ENCODE results near the gene PPP4C.

GRCh38 chr16:30084096-30084815 lies 8.5 kb downstream of the PPP4C start:
- TF ChIP-seq CTCF (IDR thresholded peaks at IDR 0.05; ENCODE audit: low read depth, low read length): no peak
- no peak for TF ChIP-seq EZH2phosphoT487 (IDR thresholded peaks at IDR 0.05; ENCODE audit: low read depth)
